HEK293 (cell line): Measurements from ENCODE around the gene KRT6A.
A peak's percentile ranks its signal among the peaks of the same experiment; 100 is the strongest.

Experiments
- CTCF ChIA-PET: fragments of 350-600 bp; formaldehyde crosslinking; extraction: SDS; loops from one replicate; lab custom pipeline; 2021; ENCODE audit warnings: antibody characterized with exemption; lab: Yijun Ruan, JAX
- POLR2A ChIA-PET: fragments of 300-600 bp; formaldehyde crosslinking; extraction: SDS; loops from one replicate; lab custom pipeline; 2020; ENCODE audit warnings: antibody characterized with exemption, inconsistent platforms; lab: Yijun Ruan, JAX
- H3K27ac ChIP-seq: fragments of 200-500 bp; sonication (Bioruptor generic); 2 replicates; pipeline ENCODE4 v1.5.1; 2014; ENCODE audit warnings: low read depth, low read length, control low read depth, inconsistent platforms; ENCODE audit errors: extremely low read depth
- H3K36me3 ChIP-seq, 2 experiments: fragments of 200-500 bp in 1 of 2; sonication (Bioruptor generic) in 1 of 2; 1 replicate in 1 of 2; 2 replicates in 1 of 2; pipeline ENCODE4 v1.5.1; 2014 to 2017; ENCODE audit warnings: inconsistent platforms in 2 of 2, low read length in 2 of 2; ENCODE audit not compliant: control insufficient read depth in 2 of 2, insufficient read depth in 1 of 2
- H3K4me1 ChIP-seq: fragments of 200-500 bp; sonication (Bioruptor generic); 2 replicates; pipeline ENCODE4 v1.5.1; 2014; ENCODE audit warnings: mild to moderate bottlenecking, low read length, inconsistent platforms; ENCODE audit not compliant: control insufficient read depth, insufficient read depth
- H3K4me3 ChIP-seq: 2 replicates; pipeline ENCODE4 v1.5.1; 2011; ENCODE audit warnings: low read depth, mild to moderate bottlenecking, control low read depth, low read length, moderate library complexity
- H3K9me3 ChIP-seq: fragments of 200-500 bp; sonication (Bioruptor generic); 2 replicates; pipeline ENCODE4 v1.5.1; 2014; ENCODE audit warnings: low read depth, low read length, inconsistent platforms; ENCODE audit not compliant: control insufficient read depth, insufficient read depth
- FEZF1 ChIP-seq: fragments of 450-650 bp; formaldehyde crosslinking; IDR thresholded peaks from 2 replicates; pipeline ENCODE4 v1.5.1; 2016; ENCODE audit warnings: missing biosample characterization, missing genetic modification characterization
- HOXC10 ChIP-seq: sonication (generic); formaldehyde crosslinking; IDR thresholded peaks from 2 replicates; pipeline ENCODE4 v1.8.1; 2023; ENCODE audit warnings: mild to moderate bottlenecking, missing genetic modification reagents
- KLF10 ChIP-seq: fragments of 450-650 bp; IDR thresholded peaks from 2 replicates; pipeline ENCODE4 v1.5.1; 2018; ENCODE audit warnings: missing biosample characterization, mild to moderate bottlenecking, missing genetic modification characterization
- KLF8 ChIP-seq: fragments of 450-650 bp; formaldehyde crosslinking; IDR thresholded peaks from 2 replicates; pipeline ENCODE4 v1.5.1; 2016; ENCODE audit warnings: missing biosample characterization, missing genetic modification characterization
- KLF9 ChIP-seq: fragments of 450-650 bp; formaldehyde crosslinking; IDR thresholded peaks from 2 replicates; pipeline ENCODE4 v1.5.1; 2016; ENCODE audit warnings: missing biosample characterization, missing genetic modification characterization, low read depth
- OVOL3 ChIP-seq: fragments of 450-650 bp; formaldehyde crosslinking; IDR thresholded peaks from 2 replicates; pipeline ENCODE4 v1.5.1; 2016; ENCODE audit warnings: missing biosample characterization, missing genetic modification characterization
- RBAK ChIP-seq: fragments of 450-650 bp; formaldehyde crosslinking; IDR thresholded peaks from 2 replicates; pipeline ENCODE4 v1.5.1; 2016; ENCODE audit warnings: missing biosample characterization, missing genetic modification characterization
- SCRT2 ChIP-seq: fragments of 450-650 bp; formaldehyde crosslinking; IDR thresholded peaks from 2 replicates; pipeline ENCODE4 v1.5.1; 2016; ENCODE audit warnings: missing biosample characterization, missing genetic modification characterization
- WT1 ChIP-seq: fragments of 450-650 bp; formaldehyde crosslinking; IDR thresholded peaks from 2 replicates; pipeline ENCODE4 v1.5.1; 2016; ENCODE audit warnings: missing biosample characterization, missing genetic modification characterization
- YY1 ChIP-seq: fragments of 450-650 bp; formaldehyde crosslinking; IDR thresholded peaks from 2 replicates; pipeline ENCODE4 v1.5.1; 2018; ENCODE audit warnings: missing biosample characterization, missing genetic modification characterization
- ZBTB20 ChIP-seq: fragments of 450-650 bp; formaldehyde crosslinking; IDR thresholded peaks from 2 replicates; pipeline ENCODE4 v1.5.1; 2016; ENCODE audit warnings: missing biosample characterization, missing genetic modification characterization
- ZIC2 ChIP-seq: fragments of 450-650 bp; formaldehyde crosslinking; IDR thresholded peaks from 2 replicates; pipeline ENCODE4 v1.5.1; 2016; ENCODE audit warnings: missing biosample characterization, missing genetic modification characterization
- ZNF146 ChIP-seq: fragments of 450-650 bp; formaldehyde crosslinking; IDR thresholded peaks from 2 replicates; pipeline ENCODE4 v1.5.1; 2016; ENCODE audit warnings: missing biosample characterization, missing genetic modification characterization
- ZNF16 ChIP-seq: fragments of 450-650 bp; formaldehyde crosslinking; IDR thresholded peaks from 2 replicates; pipeline ENCODE4 v1.5.1; 2016; ENCODE audit warnings: low read depth, missing biosample characterization, missing genetic modification characterization
- ZNF184 ChIP-seq: fragments of 450-650 bp; IDR thresholded peaks from 2 replicates; pipeline ENCODE4 v1.5.1; 2018; ENCODE audit warnings: missing biosample characterization, mild to moderate bottlenecking, missing genetic modification characterization
- ZNF311 ChIP-seq: fragments of 450-650 bp; formaldehyde crosslinking; IDR thresholded peaks from 2 replicates; pipeline ENCODE4 v1.5.1; 2017; ENCODE audit warnings: missing biosample characterization, missing genetic modification characterization, borderline replicate concordance
- ZNF335 ChIP-seq: fragments of 450-650 bp; formaldehyde crosslinking; conservative IDR thresholded peaks from 2 replicates; pipeline ENCODE4 v1.5.1; 2016; ENCODE audit warnings: missing biosample characterization, missing genetic modification characterization
- ZNF48 ChIP-seq: fragments of 450-650 bp; formaldehyde crosslinking; IDR thresholded peaks from 2 replicates; pipeline ENCODE4 v1.5.1; 2016; ENCODE audit warnings: missing biosample characterization, missing genetic modification characterization
- ZNF514 ChIP-seq: fragments of 450-650 bp; formaldehyde crosslinking; IDR thresholded peaks from 2 replicates; pipeline ENCODE4 v1.5.1; 2016; ENCODE audit warnings: missing biosample characterization, missing genetic modification characterization
- ZNF560 ChIP-seq: fragments of 450-650 bp; formaldehyde crosslinking; IDR thresholded peaks from 2 replicates; pipeline ENCODE4 v1.5.1; 2017; ENCODE audit warnings: missing biosample characterization, missing genetic modification characterization, borderline replicate concordance
- ZNF624 ChIP-seq: fragments of 450-650 bp; formaldehyde crosslinking; IDR thresholded peaks from 2 replicates; pipeline ENCODE4 v1.5.1; 2017; ENCODE audit warnings: missing biosample characterization, missing genetic modification characterization
- ZNF670 ChIP-seq: fragments of 450-650 bp; formaldehyde crosslinking; IDR thresholded peaks from 2 replicates; pipeline ENCODE4 v1.5.1; 2016; ENCODE audit warnings: missing biosample characterization, missing genetic modification characterization, low read depth
- ZNF707 ChIP-seq: fragments of 450-650 bp; formaldehyde crosslinking; IDR thresholded peaks from 2 replicates; pipeline ENCODE4 v1.5.1; 2016; ENCODE audit warnings: missing biosample characterization, missing genetic modification characterization
- ZNF747 ChIP-seq: fragments of 450-650 bp; formaldehyde crosslinking; IDR thresholded peaks from 2 replicates; pipeline ENCODE4 v1.5.1; 2016; ENCODE audit warnings: missing biosample characterization, missing genetic modification characterization
- ZNF776 ChIP-seq: fragments of 450-650 bp; formaldehyde crosslinking; IDR thresholded peaks from 2 replicates; pipeline ENCODE4 v1.5.0; 2017; ENCODE audit warnings: missing biosample characterization, missing genetic modification characterization, borderline replicate concordance
- ZNF843 ChIP-seq: fragments of 450-650 bp; formaldehyde crosslinking; IDR thresholded peaks from 2 replicates; pipeline ENCODE4 v1.5.1; 2016; ENCODE audit warnings: missing biosample characterization, missing genetic modification characterization
- TF ChIP-seq, protein P1 (sequence below): fragments of 450-650 bp; formaldehyde crosslinking; IDR thresholded peaks from 2 replicates; pipeline ENCODE4 v1.5.1; 2016; ENCODE audit warnings: missing biosample characterization, missing genetic modification characterization
- TF ChIP-seq, protein P2 (sequence below): fragments of 450-650 bp; formaldehyde crosslinking; IDR thresholded peaks from 2 replicates; pipeline ENCODE4 v1.5.1; 2016; ENCODE audit warnings: missing biosample characterization, missing genetic modification characterization, low read depth
- TF ChIP-seq, protein P3 (sequence below): fragments of 450-650 bp; formaldehyde crosslinking; IDR thresholded peaks from 2 replicates; pipeline ENCODE4 v1.5.0; 2017; ENCODE audit warnings: missing biosample characterization, missing genetic modification characterization, borderline replicate concordance

KRT6A gene

DNA sequence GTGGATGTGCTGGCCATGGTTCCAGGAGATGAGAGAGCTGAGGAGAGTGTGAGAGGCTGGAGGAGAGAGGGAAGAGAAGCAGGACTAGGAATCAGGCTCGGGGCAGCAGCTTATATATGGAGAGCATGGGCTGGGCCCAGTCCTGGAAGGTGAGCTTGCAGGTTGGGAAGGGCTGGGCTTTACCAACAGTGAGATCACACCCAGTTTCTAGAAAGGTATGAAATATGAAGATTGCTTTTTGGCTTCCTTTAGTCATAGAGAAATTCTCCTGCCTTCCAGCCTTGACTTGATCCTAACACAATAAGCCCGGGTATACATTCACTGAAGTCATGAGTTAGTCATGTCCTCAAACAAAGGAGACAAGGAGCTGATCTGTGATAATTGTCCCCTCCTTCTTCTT lies at the start of gene KRT6A:
KRT6A (minus strand) TSS at position 86 of the 400 bp plus-strand sequence; CDS start at position 17, 69 bp downstream.
- H3K36me3 ChIP-seq, result no peaks in the 10 kb centered on the region

DNA sequence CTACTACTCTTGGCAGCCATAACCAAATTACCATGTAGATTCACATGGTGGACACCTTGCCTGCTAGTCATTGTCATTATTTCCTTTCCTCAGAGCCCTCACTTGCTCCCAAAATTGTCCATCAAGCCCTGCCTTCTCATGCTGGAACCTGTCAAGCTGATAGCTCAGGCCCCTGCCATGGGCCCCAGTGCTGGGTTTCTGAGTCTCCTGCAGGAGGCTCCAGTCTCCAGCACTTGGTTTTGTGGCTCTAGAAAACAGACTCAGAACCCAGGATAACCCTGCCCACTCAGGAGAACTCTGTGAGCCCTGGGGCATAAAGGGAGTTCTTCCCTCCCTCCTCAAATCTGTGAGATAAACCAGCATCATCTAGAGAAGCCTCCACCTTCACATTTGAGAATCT lies 49.1 kb upstream of the KRT6A start:
- ChIA-PET POLR2A (no interaction called here), CTCF (no interaction called here)
- no peaks in the 10 kb centered on the region for H3K36me3 ChIP-seq
- TF ChIP-seq ZBTB20, result no peak
- TF ChIP-seq, protein P1, sequence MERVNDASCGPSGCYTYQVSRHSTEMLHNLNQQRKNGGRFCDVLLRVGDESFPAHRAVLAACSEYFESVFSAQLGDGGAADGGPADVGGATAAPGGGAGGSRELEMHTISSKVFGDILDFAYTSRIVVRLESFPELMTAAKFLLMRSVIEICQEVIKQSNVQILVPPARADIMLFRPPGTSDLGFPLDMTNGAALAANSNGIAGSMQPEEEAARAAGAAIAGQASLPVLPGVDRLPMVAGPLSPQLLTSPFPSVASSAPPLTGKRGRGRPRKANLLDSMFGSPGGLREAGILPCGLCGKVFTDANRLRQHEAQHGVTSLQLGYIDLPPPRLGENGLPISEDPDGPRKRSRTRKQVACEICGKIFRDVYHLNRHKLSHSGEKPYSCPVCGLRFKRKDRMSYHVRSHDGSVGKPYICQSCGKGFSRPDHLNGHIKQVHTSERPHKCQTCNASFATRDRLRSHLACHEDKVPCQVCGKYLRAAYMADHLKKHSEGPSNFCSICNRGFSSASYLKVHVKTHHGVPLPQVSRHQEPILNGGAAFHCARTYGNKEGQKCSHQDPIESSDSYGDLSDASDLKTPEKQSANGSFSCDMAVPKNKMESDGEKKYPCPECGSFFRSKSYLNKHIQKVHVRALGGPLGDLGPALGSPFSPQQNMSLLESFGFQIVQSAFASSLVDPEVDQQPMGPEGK, result no peak
- no peak for TF ChIP-seq ZNF560
- no peak for TF ChIP-seq KLF10 (tag by site-specific recombination)
- no peak for TF ChIP-seq ZNF843
- no peak for TF ChIP-seq ZNF747 (tag by site-specific recombination)
- no peak for TF ChIP-seq ZIC2 (tag by site-specific recombination)
- no peak for TF ChIP-seq ZNF48
- no peak for TF ChIP-seq ZNF624 (tag by site-specific recombination)
- TF ChIP-seq ZNF16 (tag by site-specific recombination), result no peak
- no peak for TF ChIP-seq ZNF311
- no peak overlapping the region for H3K27ac ChIP-seq
- no peaks in the 10 kb centered on the region for H3K9me3 ChIP-seq
- H3K4me3 ChIP-seq, result no peak overlapping the region
- peaks cover 19% of the 10 kb centered on the region for H3K4me1 ChIP-seq

More for the DNA sequence above, at the start of gene KRT6A:
- H3K4me1 ChIP-seq, result peaks cover 6% of the 10 kb centered on the region
- ChIA-PET POLR2A (no interaction called here), CTCF (interaction anchor here (0.6 to 1.7 kb wide), 2 partner anchors 97 to 171 kb away, joined by 3 to 5 read pairs; no protein-coding TSS in a partner anchor)
- H3K27ac ChIP-seq, result no peak within 1 kb of the TSS
- TF ChIP-seq ZNF311, result no peak
- TF ChIP-seq WT1, result no peak
- TF ChIP-seq, protein P2, sequence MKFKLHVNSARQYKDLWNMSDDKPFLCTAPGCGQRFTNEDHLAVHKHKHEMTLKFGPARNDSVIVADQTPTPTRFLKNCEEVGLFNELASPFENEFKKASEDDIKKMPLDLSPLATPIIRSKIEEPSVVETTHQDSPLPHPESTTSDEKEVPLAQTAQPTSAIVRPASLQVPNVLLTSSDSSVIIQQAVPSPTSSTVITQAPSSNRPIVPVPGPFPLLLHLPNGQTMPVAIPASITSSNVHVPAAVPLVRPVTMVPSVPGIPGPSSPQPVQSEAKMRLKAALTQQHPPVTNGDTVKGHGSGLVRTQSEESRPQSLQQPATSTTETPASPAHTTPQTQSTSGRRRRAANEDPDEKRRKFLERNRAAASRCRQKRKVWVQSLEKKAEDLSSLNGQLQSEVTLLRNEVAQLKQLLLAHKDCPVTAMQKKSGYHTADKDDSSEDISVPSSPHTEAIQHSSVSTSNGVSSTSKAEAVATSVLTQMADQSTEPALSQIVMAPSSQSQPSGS, result no peak
- TF ChIP-seq ZNF335, result no peak
- TF ChIP-seq OVOL3 (tag by site-specific recombination), result no peak
- no peak within 1 kb of the TSS for H3K4me3 ChIP-seq
- H3K9me3 ChIP-seq, result no peaks in the 10 kb centered on the region

DNA sequence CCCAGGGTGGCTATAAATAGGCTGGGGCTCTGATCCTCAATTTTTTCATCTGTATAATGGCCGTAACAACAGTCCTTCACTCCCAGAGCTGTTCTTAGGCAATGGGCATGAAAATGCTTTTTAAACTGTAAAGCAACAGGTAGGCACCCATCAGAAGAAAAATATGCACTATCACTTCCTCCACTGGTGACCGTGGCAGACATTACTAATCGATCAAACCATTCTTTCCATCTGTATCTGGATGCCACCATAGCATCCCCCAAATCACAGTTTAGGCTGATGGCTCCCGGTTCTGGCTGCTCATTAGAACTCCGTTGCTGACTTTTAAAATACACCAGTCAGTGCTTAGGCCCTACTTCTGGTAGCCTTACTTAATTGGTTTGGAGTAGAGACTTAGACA lies 48.7 kb upstream of the KRT6A start:
- no peaks in the 10 kb centered on the region for H3K36me3 ChIP-seq
- no peak overlapping the region for H3K27ac ChIP-seq
- ChIA-PET POLR2A (no interaction called here), CTCF (no interaction called here)
- peaks cover 19% of the 10 kb centered on the region for H3K4me1 ChIP-seq
- no peaks in the 10 kb centered on the region for H3K9me3 ChIP-seq
- no peak overlapping the region for H3K4me3 ChIP-seq
- TF ChIP-seq KLF9 (tag by site-specific recombination), result no peak
- no peak for TF ChIP-seq ZNF146 (tag by site-specific recombination)
- no peak for TF ChIP-seq ZNF670 (tag by site-specific recombination)
- no peak for TF ChIP-seq HOXC10 (CRISPR knock-in tag)
- no peak for TF ChIP-seq FEZF1 (tag by site-specific recombination)
- peak; percentile 81 for TF ChIP-seq SCRT2 (tag by site-specific recombination)
- no peak for TF ChIP-seq ZNF311
- TF ChIP-seq, protein P3, sequence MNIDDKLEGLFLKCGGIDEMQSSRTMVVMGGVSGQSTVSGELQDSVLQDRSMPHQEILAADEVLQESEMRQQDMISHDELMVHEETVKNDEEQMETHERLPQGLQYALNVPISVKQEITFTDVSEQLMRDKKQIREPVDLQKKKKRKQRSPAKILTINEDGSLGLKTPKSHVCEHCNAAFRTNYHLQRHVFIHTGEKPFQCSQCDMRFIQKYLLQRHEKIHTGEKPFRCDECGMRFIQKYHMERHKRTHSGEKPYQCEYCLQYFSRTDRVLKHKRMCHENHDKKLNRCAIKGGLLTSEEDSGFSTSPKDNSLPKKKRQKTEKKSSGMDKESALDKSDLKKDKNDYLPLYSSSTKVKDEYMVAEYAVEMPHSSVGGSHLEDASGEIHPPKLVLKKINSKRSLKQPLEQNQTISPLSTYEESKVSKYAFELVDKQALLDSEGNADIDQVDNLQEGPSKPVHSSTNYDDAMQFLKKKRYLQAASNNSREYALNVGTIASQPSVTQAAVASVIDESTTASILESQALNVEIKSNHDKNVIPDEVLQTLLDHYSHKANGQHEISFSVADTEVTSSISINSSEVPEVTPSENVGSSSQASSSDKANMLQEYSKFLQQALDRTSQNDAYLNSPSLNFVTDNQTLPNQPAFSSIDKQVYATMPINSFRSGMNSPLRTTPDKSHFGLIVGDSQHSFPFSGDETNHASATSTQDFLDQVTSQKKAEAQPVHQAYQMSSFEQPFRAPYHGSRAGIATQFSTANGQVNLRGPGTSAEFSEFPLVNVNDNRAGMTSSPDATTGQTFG, result no peak
- no peak for TF ChIP-seq ZNF514 (tag by site-specific recombination)
- no peak for TF ChIP-seq RBAK (tag by site-specific recombination)
- no peak for TF ChIP-seq ZNF184 (tag by site-specific recombination)
- no peak for TF ChIP-seq ZNF776 (tag by site-specific recombination)
- TF ChIP-seq ZNF707, result no peak
- TF ChIP-seq YY1 (tag by site-specific recombination), result no peak
- no peak for TF ChIP-seq KLF8
